Mucosa of descending colon (tissue), 3 donors: Measurements from ENCODE around the gene WDR37. TPM values are rescaled to one million over a fixed set of nuclear protein-coding genes. Genes with fewer than 3 reads are reported as not detected.

ENCODE experiments used
- ATAC-seq: fragments of 200-7000 bp; cut with Tn5 transposase; one replicate; pipeline ENCODE4 v1.9.1; 2020; ENCODE audit warnings: mild to moderate bottlenecking, moderate library complexity
- DNase-seq, 3 donors: peaks; one replicate each; pipeline ENCODE4 v3.0.0-alpha.2; 2020
- H3K36me3 ChIP-seq: fragments of 200-600 bp; one replicate; pipeline ENCODE4 v1.8.0; 2021; ENCODE audit warnings: low read depth, mild to moderate bottlenecking
- H3K4me1 ChIP-seq: fragments of 200-600 bp; one replicate; pipeline ENCODE4 v1.8.0; 2021; ENCODE audit warnings: low read depth, mild to moderate bottlenecking
- H3K4me3 ChIP-seq: fragments of 200-600 bp; one replicate; pipeline ENCODE4 v1.8.0; 2021; ENCODE audit warnings: mild to moderate bottlenecking
- H3K9me3 ChIP-seq: fragments of 200-600 bp; one replicate; pipeline ENCODE4 v1.8.0; 2021; ENCODE audit warnings: mild to moderate bottlenecking
- CTCF ChIP-seq: fragments of 200-600 bp; IDR thresholded peaks from one replicate; pipeline ENCODE4 v1.8.0; 2022; ENCODE audit warnings: antibody characterized with exemption, mild to moderate bottlenecking
- intact Hi-C, 2 donors: fragments of 100-400 bp; cut with DNase I in 1 of 2; cut with micrococcal nuclease in 1 of 2; formaldehyde crosslinking; loops; one replicate each; pipeline versions ENCODE4 v1.11.0 to v1.11.1; 2022; cut with DNase I, micrococcal nuclease
- total RNA-seq, 3 donors: library from RNA; stranded (reverse); fragmentation: NEBNext Ultra II Directional in 2 of 3; extraction: Animal tissue kit (Norgen Biotek cat#: 25700) in 2 of 3; gene quantifications; one replicate each; pipeline versions ENCODE4 v1.2.1 to v1.2.4, GENCODE V29; 2021 to 2023
- donor health status: DM: no; HTN: no; CAD: no; lungs with moderate emphysema.
- donor health status: DM: no; HTN: no; CAD: no.
- donor health status: DM: no; HTN: yes; CAD: no.

WDR37 gene
- total RNA-seq, 3 donors from 2014 or later, result 18.3 to 24.1 (median 20.8) TPM

- no peak for TF ChIP-seq CTCF
- H3K9me3 ChIP-seq, result no peaks in the 10 kb centered on the region
- H3K36me3 ChIP-seq, result no peaks in the 10 kb centered on the region
- intact Hi-C loops, result no loop called here
- no peak overlapping the region for H3K4me3 ChIP-seq
- DNase-seq (no peak), ATAC-seq (no peak)
- H3K4me1 ChIP-seq, result no peaks in the 10 kb centered on the region
Observed at GRCh38 chr10:1024103-1024502, 32.1 kb upstream of the WDR37 start.

- H3K9me3 ChIP-seq, result no peaks in the 10 kb centered on the region
- intact Hi-C loops, result no loop called here
- ATAC-seq (no peak), DNase-seq (no peak)
- no peak within 1 kb of the TSS for H3K4me3 ChIP-seq
- H3K4me1 ChIP-seq, result no peaks in the 10 kb centered on the region
- no peaks in the 10 kb centered on the region for H3K36me3 ChIP-seq
- no peak for TF ChIP-seq CTCF
Observed at GRCh38 chr10:1025683-1026082, 30.5 kb upstream of the WDR37 start, which contains the start of gene IDI2. IDI2 (minus strand) TSS chr10:1025859; CDS start chr10:1024723, 1,136 bp downstream.

GRCh38 chr10:1026578-1026977 lies 29.6 kb upstream of the WDR37 start:
- H3K4me3 ChIP-seq, result no peak overlapping the region
- no peaks in the 10 kb centered on the region for H3K36me3 ChIP-seq
- H3K4me1 ChIP-seq, result no peaks in the 10 kb centered on the region
- intact Hi-C loops, result no loop called here
- DNase-seq (no peak), ATAC-seq (no peak)
- TF ChIP-seq CTCF, result no peak
- no peaks in the 10 kb centered on the region for H3K9me3 ChIP-seq

- no peaks in the 10 kb centered on the region for H3K4me1 ChIP-seq
- intact Hi-C loops, result no loop called here
- H3K9me3 ChIP-seq, result no peaks in the 10 kb centered on the region
- no peak overlapping the region for H3K4me3 ChIP-seq
- H3K36me3 ChIP-seq, result no peaks in the 10 kb centered on the region
- no peak for ATAC-seq
- no peak for DNase-seq
- TF ChIP-seq CTCF, result no peak
Observed at GRCh38 chr10:1029838-1030237, 26.3 kb upstream of the WDR37 start.

- no peaks in the 10 kb centered on the region for H3K36me3 ChIP-seq
- no peaks in the 10 kb centered on the region for H3K4me1 ChIP-seq
- no peak overlapping the region for H3K4me3 ChIP-seq
- ATAC-seq (no peak), DNase-seq (no peak)
- intact Hi-C loops, result no loop called here
- no peak for TF ChIP-seq CTCF
- H3K9me3 ChIP-seq, result no peaks in the 10 kb centered on the region
Observed at GRCh38 chr10:1033601-1034000, 22.6 kb upstream of the WDR37 start.

GRCh38 chr10:1034758-1035157 lies 21.4 kb upstream of the WDR37 start:
- intact Hi-C loops, result no loop called here
- TF ChIP-seq CTCF, result no peak
- no peaks in the 10 kb centered on the region for H3K36me3 ChIP-seq
- H3K4me3 ChIP-seq, result no peak overlapping the region
- no peaks in the 10 kb centered on the region for H3K4me1 ChIP-seq
- ATAC-seq (no peak), DNase-seq (no peak)
- no peaks in the 10 kb centered on the region for H3K9me3 ChIP-seq
